ENCODE measurements around the gene ORC5. TPM values are rescaled to one million over a fixed set of nuclear protein-coding genes. Genes with fewer than 3 reads are reported as not detected.

ORC5 gene
- total RNA-seq, 1 donor from 2014 or later = 23.0 TPM

- H3K4me1 ChIP-seq (ENCODE audit: insufficient read depth, low read length) = no peaks in the 10 kb centered on the region
- H3K79me2 ChIP-seq (ENCODE audit: insufficient read depth, low read length) = no peaks in the 10 kb centered on the region
- no peaks in the 10 kb centered on the region for H3K36me3 ChIP-seq (ENCODE audit: insufficient read depth, low read length)
- no peak for FAIRE-seq
- H3K9ac ChIP-seq (ENCODE audit: low read length) = no peak overlapping the region
- TF ChIP-seq EZH2 (IDR thresholded peaks at IDR 0.05; ENCODE audit: insufficient read depth, low read length) (no peak), CTCF (IDR thresholded peaks at IDR 0.05; ENCODE audit: insufficient read depth, low read depth, low read length) (no peak)
- no peaks in the 10 kb centered on the region for H3K27me3 ChIP-seq (ENCODE audit: insufficient read depth, low read length)
- H3K27ac ChIP-seq (ENCODE audit: low read depth, low read length) = no peak overlapping the region
- Mint-ChIP-seq H3K36me3 (ENCODE audit: low read depth, unreplicated experiment) (peaks cover 4% of the 10 kb centered on the region), H3K4me1 (ENCODE audit: low read depth, unreplicated experiment) (peaks cover 8% of the 10 kb centered on the region), H3K9me3 (ENCODE audit: unreplicated experiment) (peaks cover 2% of the 10 kb centered on the region), H3K27me3 (ENCODE audit: low read depth, unreplicated experiment) (no peaks in the 10 kb centered on the region), H3K27ac (ENCODE audit: unreplicated experiment) (no peak overlapping the region), H3K4me3 (ENCODE audit: unreplicated experiment) (no peak overlapping the region)
- H4K20me1 ChIP-seq (ENCODE audit: insufficient read depth, low read length) = no peaks in the 10 kb centered on the region
- no peak overlapping the region for H2AFZ ChIP-seq (ENCODE audit: low read depth, low read length)
- H3K4me3 ChIP-seq (ENCODE audit: insufficient read depth, low read depth, low read length) = no peak overlapping the region
- no peaks in the 10 kb centered on the region for H3K9me3 ChIP-seq (ENCODE audit: insufficient read depth, low read depth, low read length)
- DNase-seq (ENCODE audit: low read depth) = no peak
- H3K4me2 ChIP-seq (ENCODE audit: low read length) = no peak overlapping the region
Observed at GRCh38 chr7:104124893-104125477, 82.8 kb downstream of the ORC5 start.

GRCh38 chr7:104124469-104124868 is 83.3 kb downstream of the ORC5 start:
- Histone ChIP-seq H3K9me3 (ENCODE audit: insufficient read depth, low read depth, low read length) (no peaks in the 10 kb centered on the region), H3K9ac (ENCODE audit: low read length) (no peak overlapping the region), H3K4me3 (ENCODE audit: insufficient read depth, low read depth, low read length) (no peak overlapping the region), H3K4me2 (ENCODE audit: low read length) (no peak overlapping the region), H3K79me2 (ENCODE audit: insufficient read depth, low read length) (no peaks in the 10 kb centered on the region), H2AFZ (ENCODE audit: low read depth, low read length) (no peak overlapping the region), H3K27me3 (ENCODE audit: insufficient read depth, low read length) (no peaks in the 10 kb centered on the region), H3K27ac (ENCODE audit: low read depth, low read length) (no peak overlapping the region), H3K4me1 (ENCODE audit: insufficient read depth, low read length) (no peaks in the 10 kb centered on the region), H4K20me1 (ENCODE audit: insufficient read depth, low read length) (no peaks in the 10 kb centered on the region), H3K36me3 (ENCODE audit: insufficient read depth, low read length) (no peaks in the 10 kb centered on the region)
- Mint-ChIP-seq H3K4me1 (ENCODE audit: low read depth, unreplicated experiment) (peaks cover 8% of the 10 kb centered on the region), H3K27ac (ENCODE audit: unreplicated experiment) (no peak overlapping the region), H3K36me3 (ENCODE audit: low read depth, unreplicated experiment) (peaks cover 4% of the 10 kb centered on the region), H3K4me3 (ENCODE audit: unreplicated experiment) (no peak overlapping the region), H3K27me3 (ENCODE audit: low read depth, unreplicated experiment) (no peaks in the 10 kb centered on the region), H3K9me3 (ENCODE audit: unreplicated experiment) (peaks cover 2% of the 10 kb centered on the region)
- FAIRE-seq (no peak), DNase-seq (ENCODE audit: low read depth) (no peak)
- TF ChIP-seq EZH2 (IDR thresholded peaks at IDR 0.05; ENCODE audit: insufficient read depth, low read length) (no peak), CTCF (IDR thresholded peaks at IDR 0.05; ENCODE audit: insufficient read depth, low read depth, low read length) (no peak)

- Histone ChIP-seq H4K20me1 (ENCODE audit: insufficient read depth, low read length) (no peaks in the 10 kb centered on the region), H3K27me3 (ENCODE audit: insufficient read depth, low read length) (no peaks in the 10 kb centered on the region), H3K27ac (ENCODE audit: low read depth, low read length) (no peak overlapping the region), H3K4me1 (ENCODE audit: insufficient read depth, low read length) (no peaks in the 10 kb centered on the region), H3K4me2 (ENCODE audit: low read length) (no peak overlapping the region), H3K4me3 (ENCODE audit: insufficient read depth, low read depth, low read length) (no peak overlapping the region), H2AFZ (ENCODE audit: low read depth, low read length) (no peak overlapping the region), H3K36me3 (ENCODE audit: insufficient read depth, low read length) (no peaks in the 10 kb centered on the region), H3K9me3 (ENCODE audit: insufficient read depth, low read depth, low read length) (no peaks in the 10 kb centered on the region), H3K9ac (ENCODE audit: low read length) (no peak overlapping the region), H3K79me2 (ENCODE audit: insufficient read depth, low read length) (no peaks in the 10 kb centered on the region)
- Mint-ChIP-seq H3K27ac (ENCODE audit: unreplicated experiment) (no peak overlapping the region), H3K4me1 (ENCODE audit: low read depth, unreplicated experiment) (peaks cover 8% of the 10 kb centered on the region), H3K4me3 (ENCODE audit: unreplicated experiment) (no peak overlapping the region), H3K36me3 (ENCODE audit: low read depth, unreplicated experiment) (peaks cover 4% of the 10 kb centered on the region), H3K9me3 (ENCODE audit: unreplicated experiment) (no peaks in the 10 kb centered on the region), H3K27me3 (ENCODE audit: low read depth, unreplicated experiment) (no peaks in the 10 kb centered on the region)
- DNase-seq (ENCODE audit: low read depth) (peak; percentile 41), FAIRE-seq (no peak)
- TF ChIP-seq CTCF (IDR thresholded peaks at IDR 0.05; ENCODE audit: insufficient read depth, low read depth, low read length) (no peak), EZH2 (IDR thresholded peaks at IDR 0.05; ENCODE audit: insufficient read depth, low read length) (no peak)
Observed at GRCh38 chr7:104123786-104124185, 84.0 kb downstream of the ORC5 start.
